Natural killer cell (primary cell): ENCODE measurements around the gene PTK7. TPM values are rescaled to one million over a fixed set of nuclear protein-coding genes. Genes with fewer than 3 reads are reported as not detected.

Experiments used
- ATAC-seq, 3 donors: fragments of 150-1000 bp in 2 of 3; fragments of 200-7000 bp in 1 of 3; cut with Tn5 transposase; 1 replicate in 1 of 3; 2 replicates in 2 of 3; pipeline ENCODE4 v1.10.0; 2021; ENCODE audit warnings: mild to moderate bottlenecking in 2 of 3, moderate library complexity in 2 of 3
- DNase-seq, 2 donors: peaks; one replicate each; pipeline versions ENCODE4 v3.0.0 to v3.0.0-alpha.2; 2013 to 2021; ENCODE audit warnings: mixed read lengths in 1 of 2
- H3K27ac ChIP-seq: one replicate; pipeline ENCODE4 v1.5.1; 2013; ENCODE audit warnings: mild to moderate bottlenecking, low read length
- H3K27me3 ChIP-seq: one replicate; pipeline ENCODE4 v1.6.1; 2013; ENCODE audit warnings: low read length; ENCODE audit not compliant: control insufficient read depth, insufficient read depth
- H3K36me3 ChIP-seq: one replicate; pipeline ENCODE4 v1.6.1; 2013; ENCODE audit warnings: low read length; ENCODE audit not compliant: control insufficient read depth, insufficient read depth
- H3K4me1 ChIP-seq: one replicate; pipeline ENCODE4 v1.6.1; 2013; ENCODE audit warnings: low read length; ENCODE audit not compliant: control insufficient read depth, insufficient read depth
- H3K4me3 ChIP-seq: one replicate; pipeline ENCODE4 v1.5.1; 2013; ENCODE audit warnings: low read length
- H3K9me3 ChIP-seq: one replicate; pipeline ENCODE4 v1.6.1; 2013; ENCODE audit warnings: low read length; ENCODE audit not compliant: control insufficient read depth, insufficient read depth
- H3K27ac Mint-ChIP-seq, 2 donors: one replicate each; pipeline ENCODE4 v1.8.0; 2022; ENCODE audit warnings: mild to moderate bottlenecking in 2 of 2, mixed read lengths in 2 of 2, moderate library complexity in 1 of 2
- H3K27me3 Mint-ChIP-seq, 2 donors: one replicate each; pipeline ENCODE4 v1.8.0; 2022; ENCODE audit warnings: low read depth in 2 of 2, mixed read lengths in 2 of 2
- H3K36me3 Mint-ChIP-seq: one replicate; pipeline ENCODE4 v1.8.0; 2022; ENCODE audit warnings: mixed read lengths
- H3K4me1 Mint-ChIP-seq, 2 donors: one replicate each; pipeline ENCODE4 v1.8.0; 2022; ENCODE audit warnings: mixed read lengths in 2 of 2
- H3K4me3 Mint-ChIP-seq: one replicate; pipeline ENCODE4 v1.8.0; 2022; ENCODE audit warnings: mild to moderate bottlenecking, moderate library complexity, mixed read lengths
- H3K9me3 Mint-ChIP-seq, 2 donors: one replicate each; pipeline ENCODE4 v1.8.0; 2022; ENCODE audit warnings: mixed read lengths in 2 of 2
- CTCF ChIP-seq: fragments of 200-600 bp; IDR thresholded peaks from one replicate; pipeline ENCODE4 v1.8.0; 2022; ENCODE audit warnings: antibody characterized with exemption
- WGBS: methylation state at CpG from one replicate; pipeline ENCODE4 v1.1.7; 2013; ENCODE audit warnings: missing lambda C conversion rate; ENCODE audit not compliant: insufficient coverage; 5-methylcytosine and 5-hydroxymethylcytosine counted together
- intact Hi-C: fragments of 100-400 bp; cut with micrococcal nuclease; formaldehyde crosslinking; loops from one replicate; pipeline ENCODE4 v1.14.2; 2022
- total RNA-seq, 4 donors: library from RNA; stranded (reverse); fragments of 120-200 nt in 1 of 4; gene quantifications; one replicate each; pipeline versions ENCODE4 v1.2.3 to v1.2.4, GENCODE V29; 2013 to 2022

The PTK7 gene
- total RNA-seq, 3 donors from 2014 or later (not counting 1 experiment from before 2014, with no cell fraction given), result 1.7 to 5.6 (median 2.8) TPM

- DNase-seq, result no peak
- no peak overlapping the region for H3K4me3 Mint-ChIP-seq
- H3K27ac Mint-ChIP-seq, result no peak overlapping the region
Measured at GRCh38 chr6:43141644-43142043, 65.5 kb downstream of the PTK7 start.

GRCh38 chr6:43142101-43142500 lies 66.0 kb downstream of the PTK7 start:
- no peaks in the 10 kb centered on the region for H3K36me3 ChIP-seq
- no peak overlapping the region for H3K4me3 ChIP-seq
- no peak for TF ChIP-seq CTCF
- H3K4me1 ChIP-seq, result peaks cover 19% of the 10 kb centered on the region
- no peaks in the 10 kb centered on the region for H3K27me3 ChIP-seq
- peaks cover 0 to 20% of the 10 kb centered on the region in 2 donors for H3K4me1 Mint-ChIP-seq
- H3K27ac ChIP-seq, result no peak overlapping the region
- WGBS, result 35% methylated on average over 14 of the region's 14 CpGs
- no peaks in the 10 kb centered on the region for H3K36me3 Mint-ChIP-seq
- intact Hi-C loops, result loop anchor here (5.0 kb wide), 1 partner anchor 480 kb away; no protein-coding TSS in a partner anchor
- DNase-seq (peak in 1 of 2 donors; percentile 76), ATAC-seq (peak in 2 of 3 donors; percentile 49 to 76)
- H3K9me3 ChIP-seq, result no peaks in the 10 kb centered on the region
- H3K27ac Mint-ChIP-seq, result no peak overlapping the region
- H3K4me3 Mint-ChIP-seq, result no peak overlapping the region
- H3K9me3 Mint-ChIP-seq, result no peaks in the 10 kb centered on the region
- no peaks in the 10 kb centered on the region for H3K27me3 Mint-ChIP-seq

More at GRCh38 chr6:43141644-43142043, 65.5 kb downstream of the PTK7 start:
- no peaks in the 10 kb centered on the region for H3K36me3 ChIP-seq
- peaks cover 19% of the 10 kb centered on the region for H3K4me1 ChIP-seq
- ATAC-seq, result no peak
- no peaks in the 10 kb centered on the region for H3K36me3 Mint-ChIP-seq
- H3K27me3 ChIP-seq, result no peaks in the 10 kb centered on the region
- peaks cover 0 to 20% of the 10 kb centered on the region in 2 donors for H3K4me1 Mint-ChIP-seq
- H3K9me3 Mint-ChIP-seq, result no peaks in the 10 kb centered on the region
- intact Hi-C loops, result loop anchor here (5.0 kb wide), 1 partner anchor 479 kb away; no protein-coding TSS in a partner anchor
- TF ChIP-seq CTCF, result no peak
- 94% methylated on average over 16 of the region's 16 CpGs for WGBS
- H3K27me3 Mint-ChIP-seq, result no peaks in the 10 kb centered on the region
- no peaks in the 10 kb centered on the region for H3K9me3 ChIP-seq
- no peak overlapping the region for H3K27ac ChIP-seq
- H3K4me3 ChIP-seq, result no peak overlapping the region

GRCh38 chr6:43143235-43144128 lies 67.4 kb downstream of the PTK7 start:
- peak overlapping the region in 1 of 2 donors; percentile 53 for H3K27ac Mint-ChIP-seq
- no peaks in the 10 kb centered on the region for H3K36me3 Mint-ChIP-seq
- H3K27ac ChIP-seq, result no peak overlapping the region
- H3K9me3 ChIP-seq, result no peaks in the 10 kb centered on the region
- no peaks in the 10 kb centered on the region for H3K27me3 ChIP-seq
- H3K4me3 Mint-ChIP-seq, result no peak overlapping the region
- 28% methylated on average over 25 of the region's 25 CpGs for WGBS
- no peaks in the 10 kb centered on the region for H3K9me3 Mint-ChIP-seq
- no peaks in the 10 kb centered on the region for H3K36me3 ChIP-seq
- peak; percentile 91 for TF ChIP-seq CTCF
- H3K4me1 Mint-ChIP-seq, result peaks cover 0 to 20% of the 10 kb centered on the region in 2 donors
- DNase-seq (peak; percentile 74 to 89), ATAC-seq (peak; percentile 85 to 98 (median 86))
- H3K4me3 ChIP-seq, result no peak overlapping the region
- H3K4me1 ChIP-seq, result peaks cover 19% of the 10 kb centered on the region
- intact Hi-C loops, result loop anchor here (1.0 to 5.0 kb wide), 2 partner anchors 242 to 481 kb away; no protein-coding TSS in a partner anchor
- H3K27me3 Mint-ChIP-seq, result no peaks in the 10 kb centered on the region
